GM12801 (cell line): ENCODE data around the gene HADHA.

Experiments used
- TF ChIP-seq, protein P1 (sequence below): IDR thresholded peaks from one replicate; pipeline ENCODE4 v1.5.1; 2011; ENCODE audit warnings: control low read depth; ENCODE audit not compliant: insufficient read length; ENCODE audit errors: extremely low read depth

Gene HADHA

GRCh38 chr2:26162963-26163362, 81.5 kb downstream of the HADHA start:
- TF ChIP-seq, protein P1, sequence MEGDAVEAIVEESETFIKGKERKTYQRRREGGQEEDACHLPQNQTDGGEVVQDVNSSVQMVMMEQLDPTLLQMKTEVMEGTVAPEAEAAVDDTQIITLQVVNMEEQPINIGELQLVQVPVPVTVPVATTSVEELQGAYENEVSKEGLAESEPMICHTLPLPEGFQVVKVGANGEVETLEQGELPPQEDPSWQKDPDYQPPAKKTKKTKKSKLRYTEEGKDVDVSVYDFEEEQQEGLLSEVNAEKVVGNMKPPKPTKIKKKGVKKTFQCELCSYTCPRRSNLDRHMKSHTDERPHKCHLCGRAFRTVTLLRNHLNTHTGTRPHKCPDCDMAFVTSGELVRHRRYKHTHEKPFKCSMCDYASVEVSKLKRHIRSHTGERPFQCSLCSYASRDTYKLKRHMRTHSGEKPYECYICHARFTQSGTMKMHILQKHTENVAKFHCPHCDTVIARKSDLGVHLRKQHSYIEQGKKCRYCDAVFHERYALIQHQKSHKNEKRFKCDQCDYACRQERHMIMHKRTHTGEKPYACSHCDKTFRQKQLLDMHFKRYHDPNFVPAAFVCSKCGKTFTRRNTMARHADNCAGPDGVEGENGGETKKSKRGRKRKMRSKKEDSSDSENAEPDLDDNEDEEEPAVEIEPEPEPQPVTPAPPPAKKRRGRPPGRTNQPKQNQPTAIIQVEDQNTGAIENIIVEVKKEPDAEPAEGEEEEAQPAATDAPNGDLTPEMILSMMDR: no peak

DNA sequence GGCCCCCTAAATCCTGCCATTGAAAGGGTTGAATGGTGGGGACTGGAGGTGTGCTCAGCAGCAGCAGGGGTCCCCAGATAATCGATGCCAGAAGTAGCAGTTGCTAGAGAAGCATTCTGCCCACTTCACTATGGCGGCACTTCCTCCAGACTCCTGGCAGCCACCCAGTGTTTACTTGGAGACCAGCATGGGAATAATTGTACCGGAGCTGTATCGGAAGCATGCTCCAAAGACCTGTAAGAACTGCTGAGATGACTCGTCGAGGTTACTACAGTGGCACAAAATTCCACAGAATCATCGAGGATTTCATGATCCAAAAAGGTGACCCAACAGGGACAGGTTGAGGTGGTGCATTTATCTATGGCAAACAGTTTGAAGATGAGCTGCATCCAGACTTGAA, 82.5 kb downstream of the HADHA start:
- TF ChIP-seq, protein P1: no peak

DNA sequence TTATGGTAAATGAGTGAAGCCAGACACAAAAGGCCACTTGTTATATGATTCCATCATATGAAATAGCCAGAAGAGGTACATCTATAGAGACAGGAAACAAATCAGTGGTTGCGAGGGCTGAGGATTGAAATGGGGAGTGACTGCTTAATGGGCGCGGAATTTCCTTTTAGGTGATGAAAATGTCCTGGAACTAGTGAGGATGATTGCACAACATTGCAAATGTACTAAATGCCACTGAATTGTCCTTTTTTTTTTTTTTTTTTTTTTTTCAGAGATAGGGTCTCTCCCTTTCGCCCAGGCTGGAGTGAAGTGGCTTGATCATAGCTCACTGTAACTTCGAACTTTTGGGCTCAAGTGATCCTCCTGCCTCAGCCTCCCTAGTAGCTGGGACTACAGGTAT, 86.9 kb downstream of the HADHA start:
- TF ChIP-seq, protein P1: no peak

DNA sequence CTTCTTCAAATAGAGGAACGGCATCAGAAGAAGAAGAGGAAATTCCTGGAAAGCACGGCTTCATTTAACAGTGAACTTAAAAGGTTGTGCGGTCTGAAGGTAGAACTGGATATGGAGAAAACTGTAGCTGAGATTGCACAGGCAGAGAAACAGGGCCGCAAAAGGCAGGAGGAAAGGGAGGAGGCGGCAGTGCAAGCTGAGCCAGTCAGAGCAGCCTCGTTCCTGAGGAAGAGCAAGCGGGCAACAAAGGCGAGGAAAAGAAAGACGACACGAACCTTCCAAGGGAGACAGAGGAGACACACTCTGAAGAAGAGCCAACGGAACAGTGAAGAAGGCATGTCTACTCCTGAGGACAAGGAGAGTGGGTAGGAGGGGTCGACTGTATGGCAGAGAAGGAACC, 94.2 kb downstream of the HADHA start:
- TF ChIP-seq, protein P1: no peak

DNA sequence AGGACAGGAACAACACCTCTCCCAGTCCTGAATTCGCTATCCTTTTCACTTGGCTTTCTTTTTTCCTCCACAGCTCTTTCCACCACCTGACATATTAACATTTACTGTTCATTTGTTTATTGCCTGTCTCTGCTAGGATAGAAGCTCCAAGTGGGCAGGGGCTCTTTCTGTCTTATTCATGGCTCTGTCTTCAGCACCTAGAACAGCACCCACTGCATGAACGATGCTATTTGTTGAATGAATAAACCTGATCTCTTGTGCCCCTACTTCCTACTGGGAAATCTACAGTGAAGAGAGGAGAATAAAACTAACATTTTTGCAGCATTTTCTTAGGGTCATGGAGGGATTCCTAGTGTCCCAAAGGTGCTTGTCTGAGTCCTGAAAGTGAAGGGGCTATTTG, 95.9 kb downstream of the HADHA start:
- TF ChIP-seq, protein P1: no peak

GRCh38 chr2:26144953-26145680, 99.3 kb downstream of the HADHA start:
- TF ChIP-seq, protein P1: no peak

GRCh38 chr2:26144031-26144430, 100.4 kb downstream of the HADHA start:
- TF ChIP-seq, protein P1: no peak
